ENCODE results near the gene KCNH3. TPM values are rescaled to one million over a fixed set of nuclear protein-coding genes. Genes with fewer than 3 reads are reported as not detected.

KCNH3 gene
- total RNA-seq, 1 experiment from 2014 or later, result 0.26 TPM

DNA sequence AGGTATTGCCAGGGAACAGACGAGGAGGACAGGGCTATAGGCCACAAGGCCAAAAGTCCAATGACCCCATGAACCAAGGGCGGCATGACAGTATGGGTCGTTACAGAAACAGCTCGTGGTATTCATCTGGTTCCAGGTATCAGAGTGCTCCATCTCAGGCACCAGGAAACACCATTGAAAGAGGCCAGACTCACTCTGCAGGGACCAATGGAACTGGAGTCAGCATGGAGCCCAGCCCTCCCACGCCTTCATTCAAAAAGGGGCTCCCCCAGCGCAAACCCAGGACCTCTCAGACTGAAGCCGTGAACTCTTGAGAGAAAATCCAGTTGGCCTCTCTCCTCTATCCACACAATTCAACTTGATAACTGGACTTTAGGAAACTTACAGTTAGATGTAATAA lies 12.9 kb upstream of the KCNH3 start:
- H3K9ac ChIP-seq (ENCODE audit: extremely low read depth, insufficient read length, low read length), result no peak overlapping the region
- H4K5ac ChIP-seq (ENCODE audit: insufficient read length, low read depth, low read length), result no peak overlapping the region
- no peak for TF ChIP-seq CTCF (conservative IDR thresholded peaks at IDR 0.05)
- H3T11ph ChIP-seq (ENCODE audit: low read length), result no peak overlapping the region
- no peak overlapping the region for H2BK15ac ChIP-seq (ENCODE audit: low read depth, low read length)
- H4K91ac ChIP-seq (ENCODE audit: insufficient read length, low read depth, low read length), result no peak overlapping the region
- H4K8ac ChIP-seq (replicated peaks; ENCODE audit: insufficient read length, low read depth, low read length), result no peak overlapping the region
- H4K20me1 ChIP-seq (ENCODE audit: control insufficient read depth, insufficient read depth, insufficient read length), result no peaks in the 10 kb centered on the region
- H2AFZ ChIP-seq (ENCODE audit: low read length), result no peak overlapping the region
- no peak overlapping the region for H2BK5ac ChIP-seq (ENCODE audit: insufficient read length, low read length)
- no peak overlapping the region for H3K27ac ChIP-seq (ENCODE audit: insufficient read length, low read depth, low read length)
- H3K27me3 ChIP-seq (ENCODE audit: insufficient read depth, low read length), result no peaks in the 10 kb centered on the region
- no peak overlapping the region for H3K14ac ChIP-seq (ENCODE audit: insufficient read depth, low read length)
- Mint-ChIP-seq H3K9me3 (no peaks in the 10 kb centered on the region; a peak in 1 of 5 replicates), H3K27ac (no peak overlapping the region), H3K27me3 (ENCODE audit: low read depth) (no peaks in the 10 kb centered on the region), H3K4me1 (peaks cover 8 to 9% of the 10 kb centered on the region in 2 experiments), H3K4me3 (no peak overlapping the region), H3K36me3 (ENCODE audit: insufficient read depth in 1 of 3, low read depth in 3 of 3) (peaks cover 11 to 35% (median 35%) of the 10 kb centered on the region in 3 experiments; a peak in 6 of 7 replicates)
- H3K18ac ChIP-seq (ENCODE audit: insufficient read length, low read depth, low read length), result no peak overlapping the region
- DNase-seq, result no peak
- H3K56ac ChIP-seq (ENCODE audit: insufficient read length, low read depth, low read length), result no peak overlapping the region
- no peak overlapping the region for H3K4me2 ChIP-seq (ENCODE audit: insufficient read depth, insufficient read length, low read length)
- no peaks in the 10 kb centered on the region for H3K79me1 ChIP-seq (ENCODE audit: insufficient read depth, low read depth, low read length, poor library complexity, severe bottlenecking)
- H3K4ac ChIP-seq (ENCODE audit: low read depth, low read length), result no peak overlapping the region
- no CpG with 5 or more reads among the region's 7 CpGs for WGBS (ENCODE audit: extremely low coverage, insufficient read length, low lambda C conversion rate)
- no peak overlapping the region for H2BK12ac ChIP-seq (ENCODE audit: insufficient read length, low read depth, low read length)
- H2AK5ac ChIP-seq (ENCODE audit: insufficient read length, low read length), result no peak overlapping the region
- no peaks in the 10 kb centered on the region for H3K4me1 ChIP-seq (ENCODE audit: insufficient read depth, low read length)
- no peak overlapping the region for H2BK20ac ChIP-seq (ENCODE audit: low read depth, low read length, poor library complexity, severe bottlenecking)
- no peak overlapping the region for H3K23ac ChIP-seq (ENCODE audit: insufficient read length, low read depth, low read length)
- no peak overlapping the region for H2BK120ac ChIP-seq (ENCODE audit: low read depth, low read length, poor library complexity, severe bottlenecking)
- no peaks in the 10 kb centered on the region for H3K79me2 ChIP-seq (ENCODE audit: insufficient read depth, low read length)
- H3K9me3 ChIP-seq (ENCODE audit: control insufficient read depth, low read depth, low read length), result no peaks in the 10 kb centered on the region
- H3K23me2 ChIP-seq (ENCODE audit: insufficient read length, low read depth, low read length, poor library complexity, severe bottlenecking), result no peaks in the 10 kb centered on the region

Data from H9 (cell line).